Measurements from ENCODE around the gene TLE5.

Gene TLE5

GRCh38 chr19:3003046-3003445 is 59.2 kb downstream of the TLE5 start:
- peaks cover 9% of the 10 kb centered on the region for H3K27me3 ChIP-seq (replicated peaks; ENCODE audit: control insufficient read depth, insufficient read depth, low read length)
- no peaks in the 10 kb centered on the region for H3K36me3 ChIP-seq (ENCODE audit: control insufficient read depth, insufficient read depth, low read length, severe bottlenecking)
- no peaks in the 10 kb centered on the region for H3K4me1 ChIP-seq (ENCODE audit: control insufficient read depth, insufficient read depth, low read length)
- peaks cover 5% of the 10 kb centered on the region for H3K9me3 ChIP-seq (ENCODE audit: control insufficient read depth, low read length)
- no peak overlapping the region for H3K9ac ChIP-seq (ENCODE audit: low read length)
- no peak overlapping the region for H3K4me3 ChIP-seq (ENCODE audit: low read length)
- DNase-seq (ENCODE audit: low read depth): no peak

Data from adipocyte (in vitro differentiated cells).